IMR-90 (cell line): ENCODE results near the gene IMPG2. TPM values are rescaled to one million over a fixed set of nuclear protein-coding genes. Genes with fewer than 3 reads are reported as not detected.

Experiments
- ATAC-seq: fragments of 200-7000 bp; cut with Tn5 transposase; 2 replicates; pipeline ENCODE4 v1.9.1; 2020; ENCODE audit warnings: low read depth, mild to moderate bottlenecking, moderate library complexity
- BruUV-seq: library from RNA; stranded (reverse); fragments of 400-500 nt; replicated peaks from 2 replicates; lab custom pipeline; 2021; lab: Mats Ljungman, UMichigan
- CTCF ChIA-PET: fragments of 300-600 bp; formaldehyde crosslinking; extraction: SDS; loops from one replicate; lab custom pipeline; 2021; ENCODE audit warnings: antibody characterized with exemption; lab: Yijun Ruan, JAX
- POLR2A ChIA-PET: fragments of 300-600 bp; sonication (Branson Sonifier 250); formaldehyde crosslinking; loops from one replicate; lab custom pipeline; 2022; ENCODE audit warnings: antibody characterized with exemption; ENCODE audit not compliant: unreplicated experiment; lab: Charles Lee
- DNase-seq: peaks from one replicate; pipeline ENCODE4 v3.0.0; 2013
- H2AFZ ChIP-seq: replicated peaks from 2 replicates; pipeline ENCODE3; 2013; ENCODE audit warnings: low read length, mild to moderate bottlenecking; ENCODE audit not compliant: poor library complexity
- H2AK5ac ChIP-seq: 2 replicates; pipeline ENCODE4 v1.6.1; 2013; ENCODE audit warnings: low read depth, low read length, inconsistent platforms
- H2AK9ac ChIP-seq: replicated peaks from 2 replicates; pipeline ENCODE3; 2013; ENCODE audit warnings: mild to moderate bottlenecking, low read depth, low read length, moderate library complexity; ENCODE audit not compliant: poor library complexity
- H2BK120ac ChIP-seq: 2 replicates; pipeline ENCODE4 v1.6.1; 2013; ENCODE audit warnings: low read depth, low read length, inconsistent platforms
- H2BK15ac ChIP-seq: 3 replicates; pipeline ENCODE4 v1.6.1; 2013; ENCODE audit warnings: low read depth, low read length, inconsistent platforms
- H2BK20ac ChIP-seq: 2 replicates; pipeline ENCODE4 v1.6.1; 2013; ENCODE audit warnings: low read depth, mild to moderate bottlenecking, inconsistent platforms, low read length, moderate library complexity
- H2BK5ac ChIP-seq: 2 replicates; pipeline ENCODE4 v1.6.1; 2013; ENCODE audit warnings: mild to moderate bottlenecking, low read depth, low read length, inconsistent platforms; ENCODE audit not compliant: poor library complexity, severe bottlenecking
- H3K14ac ChIP-seq: replicated peaks from 2 replicates; pipeline ENCODE4 v1.6.1; 2013; ENCODE audit warnings: low read depth, low read length, inconsistent platforms
- H3K18ac ChIP-seq: 2 replicates; pipeline ENCODE4 v1.6.1; 2013; ENCODE audit warnings: low read depth, low read length, control low read depth
- H3K23ac ChIP-seq: 2 replicates; pipeline ENCODE4 v1.6.1; 2013; ENCODE audit warnings: low read depth, low read length, inconsistent platforms
- H3K27ac ChIP-seq: 2 replicates; pipeline ENCODE4 v1.5.1; 2013; ENCODE audit warnings: mild to moderate bottlenecking, control low read depth, low read length; ENCODE audit not compliant: insufficient read depth
- H3K27me3 ChIP-seq: 2 replicates; pipeline ENCODE4 v1.6.1; 2013; ENCODE audit warnings: low read length; ENCODE audit not compliant: control insufficient read depth, insufficient read depth
- H3K36me3 ChIP-seq: 2 replicates; pipeline ENCODE4 v1.6.1; 2013; ENCODE audit warnings: low read length, mixed read lengths; ENCODE audit not compliant: control insufficient read depth, insufficient read depth
- H3K4ac ChIP-seq: 2 replicates; pipeline ENCODE4 v1.6.1; 2013; ENCODE audit warnings: low read depth, low read length, inconsistent platforms
- H3K4me1 ChIP-seq: 2 replicates; pipeline ENCODE4 v1.6.1; 2013; ENCODE audit warnings: low read length, mixed read lengths; ENCODE audit not compliant: control insufficient read depth, insufficient read depth
- H3K4me2 ChIP-seq: 2 replicates; pipeline ENCODE4 v1.6.1; 2013; ENCODE audit warnings: low read depth, mild to moderate bottlenecking, control low read depth, low read length, moderate library complexity
- H3K4me3 ChIP-seq: 2 replicates; pipeline ENCODE4 v1.5.1; 2013; ENCODE audit warnings: low read depth, mild to moderate bottlenecking, control low read depth, low read length, moderate library complexity; ENCODE audit not compliant: insufficient read depth
- H3K56ac ChIP-seq: 2 replicates; pipeline ENCODE4 v1.6.1; 2013; ENCODE audit warnings: low read length, inconsistent platforms; ENCODE audit not compliant: insufficient read depth; ENCODE audit errors: extremely low read depth
- H3K79me1 ChIP-seq, 2 experiments: 2 replicates each; pipeline ENCODE4 v1.6.1; 2013; ENCODE audit warnings: low read length in 2 of 2, inconsistent platforms in 1 of 2, low read depth in 1 of 2
- H3K9ac ChIP-seq: 2 replicates; pipeline ENCODE4 v1.6.1; 2013; ENCODE audit warnings: low read depth, low read length, control low read depth
- H3K9me1 ChIP-seq: 2 replicates; pipeline ENCODE4 v1.6.1; 2013; ENCODE audit warnings: low read length, inconsistent platforms; ENCODE audit not compliant: insufficient read depth
- H3K9me3 ChIP-seq: 2 replicates; pipeline ENCODE4 v1.6.1; 2013; ENCODE audit warnings: low read length; ENCODE audit not compliant: control insufficient read depth, insufficient read depth
- H4K20me1 ChIP-seq: 2 replicates; pipeline ENCODE4 v1.6.1; 2013; ENCODE audit warnings: low read length, inconsistent platforms; ENCODE audit not compliant: insufficient read depth
- H4K5ac ChIP-seq: 2 replicates; pipeline ENCODE4 v1.6.1; 2013; ENCODE audit warnings: mild to moderate bottlenecking, low read depth, low read length, control low read depth
- H4K8ac ChIP-seq, 2 experiments: 2 replicates each; pipeline ENCODE4 v1.6.1; 2013; ENCODE audit warnings: low read depth in 2 of 2, low read length in 2 of 2, control low read depth in 1 of 2, inconsistent platforms in 1 of 2
- H4K91ac ChIP-seq: 2 replicates; pipeline ENCODE4 v1.6.1; 2013; ENCODE audit warnings: low read depth, low read length, inconsistent platforms; ENCODE audit not compliant: insufficient read depth
- BHLHE40 ChIP-seq: fragments of 150-350 bp; IDR thresholded peaks from 2 replicates; pipeline ENCODE4 v1.6.1; 2016; ENCODE audit warnings: mild to moderate bottlenecking, low read depth, low read length
- ELK1 ChIP-seq: fragments of 150-350 bp; IDR thresholded peaks from 2 replicates; pipeline ENCODE4 v1.6.1; 2016; ENCODE audit warnings: low read depth, mild to moderate bottlenecking, low read length, moderate library complexity, borderline replicate concordance
- MAFK ChIP-seq: IDR thresholded peaks from 2 replicates; pipeline ENCODE4 v1.6.1; 2012; ENCODE audit warnings: low read depth, low read length, improper control_type of control experiment
- NFE2L2 ChIP-seq: fragments of 150-350 bp; IDR thresholded peaks from 2 replicates; pipeline ENCODE4 v1.6.1; 2016; ENCODE audit warnings: low read depth, mild to moderate bottlenecking, low read length
- POLR2A ChIP-seq: IDR thresholded peaks from 2 replicates; pipeline ENCODE4 v1.6.1; 2012; ENCODE audit warnings: mild to moderate bottlenecking, low read depth, low read length
- RCOR1 ChIP-seq: IDR thresholded peaks from 2 replicates; pipeline ENCODE4 v1.6.1; 2012; ENCODE audit warnings: mild to moderate bottlenecking, low read length, improper control_type of control experiment; ENCODE audit not compliant: insufficient replicate concordance
- RFX5 ChIP-seq: IDR thresholded peaks from 2 replicates; pipeline ENCODE4 v1.8.0; 2012; ENCODE audit warnings: low read depth, mild to moderate bottlenecking, low read length, moderate library complexity
- SMC3 ChIP-seq: fragments of 150-350 bp; IDR thresholded peaks from 2 replicates; pipeline ENCODE4 v1.6.1; 2016; ENCODE audit warnings: low read depth, mild to moderate bottlenecking, antibody characterized with exemption, low read length, moderate library complexity
- WGBS, 2 experiments: methylation state at CpG; one replicate each; pipeline versions ENCODE4 v1.1.5 to v1.1.7; 2013; ENCODE audit warnings: missing lambda C conversion rate in 2 of 2; ENCODE audit not compliant: insufficient read length in 1 of 2; ENCODE audit errors: extremely low coverage in 2 of 2; 5-methylcytosine and 5-hydroxymethylcytosine counted together
- dilution Hi-C: fragments of 300-500 bp; cut with HindIII; formaldehyde crosslinking; loops from one replicate; pipeline ENCODE4 v1.14.3; 2018; ENCODE audit warnings: low sequenced_read_pairs; ENCODE audit not compliant: unreplicated experiment
- in situ Hi-C: fragments of 300-500 bp; cut with MboI; formaldehyde crosslinking; loops from 3 replicates; pipeline ENCODE4 v1.14.3; 2019; ENCODE audit warnings: low sequenced_read_pairs, inconsistent platforms, mixed read lengths
- intact Hi-C: fragments of 100-400 bp; cut with micrococcal nuclease; formaldehyde crosslinking; loops from 2 replicates; pipeline ENCODE4 v1.10.0; 2022
- polyA plus RNA-seq, 3 experiments: library from polyadenylated mRNA; depleted of rRNA; stranded (reverse); fragments of >200 nt; gene quantifications; 2 replicates each; pipeline ENCODE4 v1.2.3, GENCODE V29; 2012; ENCODE audit warnings: low replicate concordance in 1 of 3
- total RNA-seq: library from RNA; depleted of rRNA; stranded (reverse); fragments of >200 nt; gene quantifications from 2 replicates; pipeline ENCODE4 v1.2.3, GENCODE V29; 2012
- TF ChIP-seq, protein P1 (sequence below): fragments of 150-350 bp; IDR thresholded peaks from 2 replicates; pipeline ENCODE4 v1.6.1; 2017; ENCODE audit warnings: mild to moderate bottlenecking, antibody characterized with exemption, low read length, low read depth
- TF ChIP-seq, protein P2 (sequence below): conservative IDR thresholded peaks from 2 replicates; pipeline ENCODE4 v1.5.1; 2012; ENCODE audit warnings: mild to moderate bottlenecking, low read depth, low read length, improper control_type of control experiment

Gene IMPG2
- total and polyA plus RNA-seq, 2 of the 4 experiments (the other 2 are of a cell fraction) = 0.10 to 0.18 TPM

DNA sequence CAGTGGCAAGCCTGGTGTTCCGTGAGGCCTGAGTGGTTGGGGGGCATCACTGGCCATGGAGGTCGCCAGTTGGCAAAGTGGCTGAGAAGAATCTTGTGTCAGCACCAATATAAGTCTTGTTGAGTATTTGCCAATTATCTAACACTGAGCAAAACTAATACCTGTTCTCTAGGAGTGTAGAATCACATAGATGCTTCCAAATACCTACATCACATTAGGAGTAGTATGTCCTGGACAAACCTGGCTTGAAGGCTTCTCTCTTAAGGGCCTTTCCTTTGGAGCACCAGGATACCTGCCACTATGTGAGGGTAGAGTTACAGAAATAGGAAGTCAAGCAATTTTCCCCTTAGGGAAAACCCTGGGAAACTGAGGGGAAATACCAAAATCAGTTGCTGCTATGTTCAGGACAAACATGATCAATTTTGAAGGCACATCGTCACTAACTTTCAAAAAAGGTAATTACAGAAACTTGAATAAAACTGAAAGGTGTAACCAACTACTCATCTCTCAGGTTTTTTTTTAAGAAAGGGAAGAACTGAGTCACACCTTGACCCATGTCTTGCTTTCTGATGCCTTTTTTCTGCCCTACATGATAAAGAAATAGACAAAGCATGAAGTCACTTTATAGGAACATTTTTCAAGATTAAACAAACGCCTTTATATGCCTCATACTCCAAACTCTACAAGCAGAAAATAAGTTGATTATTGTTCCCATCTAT lies 100.4 kb downstream of the IMPG2 start:
- Histone ChIP-seq H2AK9ac (no peak overlapping the region), H3K4me1 (no peaks in the 10 kb centered on the region), H3K27me3 (peaks cover 2% of the 10 kb centered on the region), H2BK15ac (no peak overlapping the region), H2AK5ac (no peak overlapping the region), H2BK5ac (no peak overlapping the region), H3K9me3 (peaks cover 6% of the 10 kb centered on the region), H3K4me3 (no peak overlapping the region), H3K9me1 (peaks cover 3% of the 10 kb centered on the region; the same call in 1 of the 2 replicates), H4K5ac (no peak overlapping the region), H3K36me3 (no peaks in the 10 kb centered on the region), H3K23ac (no peak overlapping the region), H3K4ac (no peak overlapping the region), H4K20me1 (no peaks in the 10 kb centered on the region), H3K27ac (no peak overlapping the region), H2AFZ (no peak overlapping the region), H2BK20ac (no peak overlapping the region), H4K91ac (no peak overlapping the region), H3K9ac (no peak overlapping the region), H3K56ac (no peak overlapping the region), H3K18ac (no peak overlapping the region), H4K8ac (no peak overlapping the region), H3K79me1 (no peaks in the 10 kb centered on the region), H3K14ac (no peak overlapping the region), H2BK120ac (no peak overlapping the region), H3K4me2 (no peak overlapping the region)
- CTCF ChIA-PET = no interaction called here
- POLR2A ChIA-PET = no interaction called here
- no peak for TF ChIP-seq RFX5
- TF ChIP-seq NFE2L2 = no peak
- no peak for TF ChIP-seq ELK1
- TF ChIP-seq, protein P1, sequence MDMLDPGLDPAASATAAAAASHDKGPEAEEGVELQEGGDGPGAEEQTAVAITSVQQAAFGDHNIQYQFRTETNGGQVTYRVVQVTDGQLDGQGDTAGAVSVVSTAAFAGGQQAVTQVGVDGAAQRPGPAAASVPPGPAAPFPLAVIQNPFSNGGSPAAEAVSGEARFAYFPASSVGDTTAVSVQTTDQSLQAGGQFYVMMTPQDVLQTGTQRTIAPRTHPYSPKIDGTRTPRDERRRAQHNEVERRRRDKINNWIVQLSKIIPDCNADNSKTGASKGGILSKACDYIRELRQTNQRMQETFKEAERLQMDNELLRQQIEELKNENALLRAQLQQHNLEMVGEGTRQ = no peak
- TF ChIP-seq SMC3 = no peak
- TF ChIP-seq BHLHE40 = no peak
- no peak for TF ChIP-seq MAFK
- TF ChIP-seq, protein P2, sequence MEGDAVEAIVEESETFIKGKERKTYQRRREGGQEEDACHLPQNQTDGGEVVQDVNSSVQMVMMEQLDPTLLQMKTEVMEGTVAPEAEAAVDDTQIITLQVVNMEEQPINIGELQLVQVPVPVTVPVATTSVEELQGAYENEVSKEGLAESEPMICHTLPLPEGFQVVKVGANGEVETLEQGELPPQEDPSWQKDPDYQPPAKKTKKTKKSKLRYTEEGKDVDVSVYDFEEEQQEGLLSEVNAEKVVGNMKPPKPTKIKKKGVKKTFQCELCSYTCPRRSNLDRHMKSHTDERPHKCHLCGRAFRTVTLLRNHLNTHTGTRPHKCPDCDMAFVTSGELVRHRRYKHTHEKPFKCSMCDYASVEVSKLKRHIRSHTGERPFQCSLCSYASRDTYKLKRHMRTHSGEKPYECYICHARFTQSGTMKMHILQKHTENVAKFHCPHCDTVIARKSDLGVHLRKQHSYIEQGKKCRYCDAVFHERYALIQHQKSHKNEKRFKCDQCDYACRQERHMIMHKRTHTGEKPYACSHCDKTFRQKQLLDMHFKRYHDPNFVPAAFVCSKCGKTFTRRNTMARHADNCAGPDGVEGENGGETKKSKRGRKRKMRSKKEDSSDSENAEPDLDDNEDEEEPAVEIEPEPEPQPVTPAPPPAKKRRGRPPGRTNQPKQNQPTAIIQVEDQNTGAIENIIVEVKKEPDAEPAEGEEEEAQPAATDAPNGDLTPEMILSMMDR = no peak
- no peak for TF ChIP-seq POLR2A
- no peak for TF ChIP-seq RCOR1
- DNase-seq (no peak), ATAC-seq (no peak)
- in situ Hi-C loops (no loop called here), dilution Hi-C loops (no loop called here), intact Hi-C loops (no loop called here)
- no CpG with 5 or more reads among the region's 4 CpGs for WGBS, 2 experiments
- no TSS peak for BruUV-seq
